Right lobe of liver (tissue), 6 donors: ENCODE measurements around the gene CBLN3. TPM values are rescaled to one million over a fixed set of nuclear protein-coding genes. Genes with fewer than 3 reads are reported as not detected.
A peak's percentile ranks its signal among the peaks of the same experiment; 100 is the strongest.
"Not testable (repeated sequence)": the region's sequence is repeated elsewhere in the genome, so short reads cannot be mapped to it uniquely, and the experiment has no call there.

Experiments
- ATAC-seq, 4 donors: fragments of 200-7000 bp; cut with Tn5 transposase; one replicate each; pipeline ENCODE4 v1.9.1; 2020; ENCODE audit warnings: mild to moderate bottlenecking in 4 of 4, moderate library complexity in 4 of 4
- DNase-seq, 3 donors: peaks; one replicate each; pipeline ENCODE4 v3.0.0-alpha.2; 2020
- H3K27ac ChIP-seq, 3 donors: fragments of 200-600 bp; one replicate each; pipeline ENCODE4 v1.8.0; 2022
- H3K27me3 ChIP-seq, 2 donors: fragments of 200-600 bp; one replicate each; pipeline ENCODE4 v1.8.0; 2022
- H3K36me3 ChIP-seq, 4 donors: fragments of 200-600 bp; sonication (generic) in 1 of 4; one replicate each; pipeline versions ENCODE4 v1.5.1 to v1.8.0; 2017 to 2022; ENCODE audit warnings: control low read depth in 1 of 4
- H3K4me1 ChIP-seq, 4 donors: fragments of 200-600 bp; sonication (generic) in 1 of 4; one replicate each; pipeline versions ENCODE4 v1.5.1 to v1.8.0; 2017 to 2022; ENCODE audit warnings: control low read depth in 1 of 4
- H3K4me3 ChIP-seq, 3 donors: fragments of 200-600 bp; one replicate each; pipeline ENCODE4 v1.8.0; 2022
- H3K9me3 ChIP-seq, 4 donors: fragments of 200-600 bp; sonication (generic) in 1 of 4; one replicate each; pipeline versions ENCODE4 v1.5.1 to v1.8.0; 2017 to 2022; ENCODE audit warnings: control low read depth in 1 of 4
- POLR2A ChIP-seq: fragments of 450-650 bp; IDR thresholded peaks from one replicate; pipeline ENCODE4 v1.6.1; 2017; ENCODE audit warnings: antibody characterized with exemption, mild to moderate bottlenecking
- WGBS: methylation state at CpG from one replicate; pipeline ENCODE4 v1.1.6; 2018; ENCODE audit warnings: low coverage, low lambda C conversion rate; ENCODE audit not compliant: insufficient coverage; ENCODE audit errors: missing lambda C conversion rate; 5-methylcytosine and 5-hydroxymethylcytosine counted together
- intact Hi-C, 2 donors: fragments of 100-400 bp; cut with DNase I; formaldehyde crosslinking; loops; one replicate each; pipeline versions ENCODE4 v1.11.2 to v1.14.1; 2022
- total RNA-seq, 6 experiments: library from RNA; depleted of rRNA in 2 of 6; stranded (reverse); fragments of >200 nt in 2 of 6; fragmentation: NEBNext Ultra II Directional in 3 of 6; extraction: Animal tissue kit (Norgen Biotek cat#: 25700) in 3 of 6; gene quantifications; one replicate each; pipeline versions ENCODE4 v1.1.0 to v1.2.4, GENCODE V29; 2016 to 2023
- TF ChIP-seq, protein P1 (sequence below), 4 donors: fragments of 200-600 bp in 3 of 4; fragments of 450-650 bp in 1 of 4; IDR thresholded peaks; one replicate each; pipeline versions ENCODE4 v1.5.1 to v1.8.0; 2016 to 2022; ENCODE audit warnings: antibody characterized with exemption in 4 of 4, mild to moderate bottlenecking in 2 of 4
- donor health status: DM: no; HTN: yes; CAD: no.
- donor health status: DM: no; HTN: no; CAD: no.
- donor health status: DM: no; HTN: no; CAD: no.
- donor health status: DM: no; HTN: yes; CAD: no.
- donor health status: DM: no; HTN: yes; CAD: no.

Gene CBLN3
- total RNA-seq, 6 experiments from 2014 or later = 0.74 to 1.8 (median 1.2) TPM

GRCh38 chr14:24389226-24389848 lies 40.1 kb downstream of the CBLN3 start:
- Histone ChIP-seq H3K36me3 (no peaks in the 10 kb centered on the region), H3K9me3 (no peaks in the 10 kb centered on the region), H3K27me3 (no peaks in the 10 kb centered on the region), H3K4me1 (peaks cover 0 to 17% (median 0%) of the 10 kb centered on the region in 4 donors), H3K4me3 (no peak overlapping the region), H3K27ac (no peak overlapping the region)
- WGBS = 67% methylated on average over 11 of the region's 11 CpGs
- ATAC-seq (peak in 1 of 4 donors; percentile 14), DNase-seq (no peak)
- intact Hi-C loops = no loop called here
- TF ChIP-seq POLR2A = no peak
- TF ChIP-seq, protein P1, sequence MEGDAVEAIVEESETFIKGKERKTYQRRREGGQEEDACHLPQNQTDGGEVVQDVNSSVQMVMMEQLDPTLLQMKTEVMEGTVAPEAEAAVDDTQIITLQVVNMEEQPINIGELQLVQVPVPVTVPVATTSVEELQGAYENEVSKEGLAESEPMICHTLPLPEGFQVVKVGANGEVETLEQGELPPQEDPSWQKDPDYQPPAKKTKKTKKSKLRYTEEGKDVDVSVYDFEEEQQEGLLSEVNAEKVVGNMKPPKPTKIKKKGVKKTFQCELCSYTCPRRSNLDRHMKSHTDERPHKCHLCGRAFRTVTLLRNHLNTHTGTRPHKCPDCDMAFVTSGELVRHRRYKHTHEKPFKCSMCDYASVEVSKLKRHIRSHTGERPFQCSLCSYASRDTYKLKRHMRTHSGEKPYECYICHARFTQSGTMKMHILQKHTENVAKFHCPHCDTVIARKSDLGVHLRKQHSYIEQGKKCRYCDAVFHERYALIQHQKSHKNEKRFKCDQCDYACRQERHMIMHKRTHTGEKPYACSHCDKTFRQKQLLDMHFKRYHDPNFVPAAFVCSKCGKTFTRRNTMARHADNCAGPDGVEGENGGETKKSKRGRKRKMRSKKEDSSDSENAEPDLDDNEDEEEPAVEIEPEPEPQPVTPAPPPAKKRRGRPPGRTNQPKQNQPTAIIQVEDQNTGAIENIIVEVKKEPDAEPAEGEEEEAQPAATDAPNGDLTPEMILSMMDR (IDR thresholded peaks at IDR 0.05) = no peak

DNA sequence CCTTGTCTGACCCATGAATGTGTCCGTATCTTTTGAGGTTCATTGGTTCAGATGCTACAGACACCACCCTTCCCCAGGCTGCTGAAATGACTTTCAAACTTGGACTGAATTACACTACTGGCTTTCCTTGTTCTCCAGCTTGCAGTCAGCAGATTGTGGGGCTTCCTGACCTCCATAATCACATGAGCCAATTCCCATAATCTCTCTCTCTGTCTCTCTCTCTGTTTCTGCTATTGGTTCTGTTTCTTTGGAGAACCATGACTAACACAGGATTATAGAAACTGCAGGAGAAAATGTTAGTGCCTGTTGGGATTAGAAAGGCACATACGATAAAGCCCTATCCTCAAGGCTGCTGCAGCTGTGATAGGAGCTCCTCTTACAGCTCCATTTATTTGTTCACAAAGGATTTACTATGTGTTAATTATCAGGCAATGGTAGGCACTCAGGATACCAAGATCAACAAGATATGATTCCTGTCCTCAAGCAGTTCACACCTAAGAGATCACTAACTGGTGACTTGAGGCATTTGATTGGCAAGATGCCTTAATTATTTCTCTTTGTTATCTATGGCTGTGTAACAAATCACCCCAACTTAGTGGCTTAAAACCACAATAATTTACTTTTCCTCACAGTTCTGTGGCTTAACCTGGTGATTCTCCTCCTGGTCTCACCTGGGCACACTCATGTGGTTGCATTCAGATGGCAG lies 40.8 kb downstream of the CBLN3 start:
- H3K27ac ChIP-seq = no peak overlapping the region
- no peak for ATAC-seq
- H3K4me3 ChIP-seq = no peak overlapping the region
- H3K9me3 ChIP-seq = no peaks in the 10 kb centered on the region
- peaks cover 0 to 17% (median 0%) of the 10 kb centered on the region in 4 donors for H3K4me1 ChIP-seq
- no peak for TF ChIP-seq POLR2A
- TF ChIP-seq, protein P1 (IDR thresholded peaks at IDR 0.05) = no peak
- WGBS = 46% methylated on average over 2 of the region's 2 CpGs
- no peak for DNase-seq
- H3K36me3 ChIP-seq = no peaks in the 10 kb centered on the region
- intact Hi-C loops = no loop called here
- no peaks in the 10 kb centered on the region for H3K27me3 ChIP-seq

- intact Hi-C loops, DNase-seq, H3K27ac ChIP-seq, H3K36me3 ChIP-seq, H3K9me3 ChIP-seq, ATAC-seq, H3K27me3 ChIP-seq, H3K4me3 ChIP-seq: not testable (repeated sequence)
- 66% methylated on average over 5 of the region's 5 CpGs for WGBS
- peaks cover 0 to 17% (median 0%) of the 10 kb centered on the region in 4 donors for H3K4me1 ChIP-seq
Observed at GRCh38 chr14:24387579-24387978, 41.9 kb downstream of the CBLN3 start.

GRCh38 chr14:24387009-24387345 lies 42.5 kb downstream of the CBLN3 start:
- H3K36me3 ChIP-seq = no peaks in the 10 kb centered on the region
- 80% methylated on average over 1 of the region's 2 CpGs for WGBS
- peaks cover 0 to 12% (median 0%) of the 10 kb centered on the region in 4 donors for H3K4me1 ChIP-seq
- H3K27ac ChIP-seq = no peak overlapping the region
- intact Hi-C loops = no loop called here
- no peaks in the 10 kb centered on the region for H3K9me3 ChIP-seq
- no peak for DNase-seq
- no peaks in the 10 kb centered on the region for H3K27me3 ChIP-seq
- H3K4me3 ChIP-seq = no peak overlapping the region
- TF ChIP-seq POLR2A = no peak
- TF ChIP-seq, protein P1 (IDR thresholded peaks at IDR 0.05) = no peak
- no peak for ATAC-seq

- no peak overlapping the region for H3K4me3 ChIP-seq
- peaks cover 0 to 11% (median 0%) of the 10 kb centered on the region in 4 donors for H3K4me1 ChIP-seq
- H3K27me3 ChIP-seq = no peaks in the 10 kb centered on the region
- H3K27ac ChIP-seq = no peak overlapping the region
- no peak for ATAC-seq
- intact Hi-C loops = no loop called here
- DNase-seq = no peak
- H3K36me3 ChIP-seq = no peaks in the 10 kb centered on the region
- TF ChIP-seq POLR2A = no peak
- TF ChIP-seq, protein P1 (IDR thresholded peaks at IDR 0.05) = no peak
- H3K9me3 ChIP-seq = no peaks in the 10 kb centered on the region
- 69% methylated on average over 4 of the region's 4 CpGs for WGBS
Observed at GRCh38 chr14:24385524-24385923, 43.9 kb downstream of the CBLN3 start.
